Vagina (tissue), 2 donors: ENCODE measurements around the gene SYNPO. TPM values are rescaled to one million over a fixed set of nuclear protein-coding genes. Genes with fewer than 3 reads are reported as not detected.

Source experiments
- DNase-seq, 2 donors: peaks; one replicate each; pipeline ENCODE4 v3.0.0-alpha.2; 2017; ENCODE audit errors: extremely low spot score in 2 of 2
- H3K27ac ChIP-seq: fragments of 200-600 bp; sonication (generic); one replicate; pipeline ENCODE4 v1.5.1; 2019
- H3K27me3 ChIP-seq: fragments of 200-600 bp; sonication (generic); one replicate; pipeline ENCODE4 v1.5.1; 2019
- H3K36me3 ChIP-seq, 2 donors: fragments of 200-600 bp; sonication (generic); one replicate each; pipeline ENCODE4 v1.5.1; 2017 to 2019
- H3K4me1 ChIP-seq: fragments of 200-600 bp; sonication (generic); one replicate; pipeline ENCODE4 v1.5.1; 2019
- H3K4me3 ChIP-seq, 2 donors: fragments of 200-600 bp; sonication (generic); 1 replicate in 1 of 2; 2 replicates in 1 of 2; pipeline ENCODE4 v1.5.1; 2016 to 2019
- H3K9me3 ChIP-seq: fragments of 200-600 bp; sonication (generic); one replicate; pipeline ENCODE4 v1.5.1; 2019
- POLR2A ChIP-seq, 2 donors: fragments of 450-650 bp; IDR thresholded peaks; one replicate each; pipeline ENCODE4 v1.6.1; 2017; ENCODE audit warnings: antibody characterized with exemption in 2 of 2, mild to moderate bottlenecking in 2 of 2, moderate library complexity in 2 of 2
- POLR2AphosphoS5 ChIP-seq, 2 donors: sonication (generic); formaldehyde crosslinking; IDR thresholded peaks; one replicate each; pipeline ENCODE4 v1.9.0; 2017; ENCODE audit warnings: antibody characterized with exemption in 2 of 2, mild to moderate bottlenecking in 2 of 2, low read depth in 1 of 2; ENCODE audit not compliant: insufficient read depth in 1 of 2
- intact Hi-C: fragments of 100-400 bp; cut with DNase I; formaldehyde crosslinking; loops from one replicate; pipeline ENCODE4 v1.15.1; 2023
- total RNA-seq: library from RNA; depleted of rRNA; stranded (reverse); fragments of >200 nt; gene quantifications from one replicate; pipeline ENCODE4 v1.2.3, GENCODE V29; 2016
- TF ChIP-seq, protein P1 (sequence below), 3 experiments: fragments of 450-650 bp in 2 of 3; fragments of 200-600 bp in 1 of 3; sonication (generic) in 1 of 3; IDR thresholded peaks; one replicate each; pipeline ENCODE4 v1.5.1; 2017 to 2019; ENCODE audit warnings: antibody characterized with exemption in 3 of 3, mild to moderate bottlenecking in 2 of 3, moderate library complexity in 2 of 3

SYNPO gene, protein sequence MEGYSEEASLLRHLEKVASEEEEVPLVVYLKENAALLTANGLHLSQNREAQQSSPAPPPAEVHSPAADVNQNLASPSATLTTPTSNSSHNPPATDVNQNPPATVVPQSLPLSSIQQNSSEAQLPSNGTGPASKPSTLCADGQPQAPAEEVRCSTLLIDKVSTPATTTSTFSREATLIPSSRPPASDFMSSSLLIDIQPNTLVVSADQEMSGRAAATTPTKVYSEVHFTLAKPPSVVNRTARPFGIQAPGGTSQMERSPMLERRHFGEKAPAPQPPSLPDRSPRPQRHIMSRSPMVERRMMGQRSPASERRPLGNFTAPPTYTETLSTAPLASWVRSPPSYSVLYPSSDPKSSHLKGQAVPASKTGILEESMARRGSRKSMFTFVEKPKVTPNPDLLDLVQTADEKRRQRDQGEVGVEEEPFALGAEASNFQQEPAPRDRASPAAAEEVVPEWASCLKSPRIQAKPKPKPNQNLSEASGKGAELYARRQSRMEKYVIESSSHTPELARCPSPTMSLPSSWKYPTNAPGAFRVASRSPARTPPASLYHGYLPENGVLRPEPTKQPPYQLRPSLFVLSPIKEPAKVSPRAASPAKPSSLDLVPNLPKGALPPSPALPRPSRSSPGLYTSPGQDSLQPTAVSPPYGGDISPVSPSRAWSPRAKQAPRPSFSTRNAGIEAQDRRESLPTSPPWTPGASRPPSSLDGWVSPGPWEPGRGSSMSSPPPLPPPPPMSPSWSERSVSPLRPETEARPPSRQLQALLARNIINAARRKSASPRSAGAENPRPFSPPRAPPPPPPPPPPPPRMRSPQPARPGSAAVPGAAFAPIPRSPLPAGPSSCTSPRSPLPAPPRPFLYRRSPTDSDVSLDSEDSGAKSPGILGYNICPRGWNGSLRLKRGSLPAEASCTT
- total RNA-seq, result 16.7 TPM

DNA sequence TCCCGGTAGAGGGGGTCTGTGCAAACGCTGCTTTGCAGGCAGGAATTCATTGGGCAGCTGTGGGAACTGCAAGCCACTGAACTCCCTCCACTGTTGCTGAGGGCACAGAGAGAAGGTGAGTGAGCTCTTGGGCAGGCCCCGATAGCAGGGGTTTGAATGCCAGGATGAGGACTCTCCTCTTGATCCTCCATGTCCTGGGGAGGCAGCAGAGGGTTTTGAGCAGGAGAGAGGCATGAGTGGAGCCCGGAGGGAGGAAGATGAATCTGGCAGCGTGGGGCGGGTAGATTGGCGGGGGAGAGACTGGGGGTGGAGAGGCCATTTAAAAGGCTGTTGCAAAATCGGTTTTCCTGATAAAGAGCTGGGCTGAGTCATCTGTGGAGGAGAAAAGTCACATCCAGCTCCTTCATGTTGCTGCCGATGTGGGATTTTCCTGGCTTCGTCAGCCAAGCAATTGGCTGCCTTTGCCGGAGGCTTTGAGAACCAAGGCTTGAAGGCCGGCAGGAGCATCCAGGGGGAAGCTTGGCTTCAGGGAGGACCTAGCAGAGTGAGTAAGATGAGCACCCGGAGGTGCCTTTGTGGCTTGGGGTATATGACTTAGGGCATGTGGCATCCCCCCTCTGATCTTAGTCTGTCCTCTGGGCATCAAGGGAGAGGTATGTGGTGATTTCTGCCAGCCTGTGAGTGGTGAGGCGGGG, at the start of gene SYNPO:
TSS of gene SYNPO (plus strand) at position 350 of the 695 bp plus-strand sequence. CDS start 7,616 bp downstream, outside the sequence.
- H3K27me3 ChIP-seq, result no peaks in the 10 kb centered on the region
- peak in 1 of 2 donors; percentile 97 for DNase-seq
- H3K36me3 ChIP-seq, result no peaks in the 10 kb centered on the region
- intact Hi-C loops, result no loop called here
- H3K9me3 ChIP-seq, result no peaks in the 10 kb centered on the region
- peak; percentile 78 to 83 for TF ChIP-seq POLR2AphosphoS5 (IDR thresholded peaks at IDR 0.05; ENCODE audit: insufficient read depth in 1 of 2, low read depth in 1 of 2)
- TF ChIP-seq, protein P1, sequence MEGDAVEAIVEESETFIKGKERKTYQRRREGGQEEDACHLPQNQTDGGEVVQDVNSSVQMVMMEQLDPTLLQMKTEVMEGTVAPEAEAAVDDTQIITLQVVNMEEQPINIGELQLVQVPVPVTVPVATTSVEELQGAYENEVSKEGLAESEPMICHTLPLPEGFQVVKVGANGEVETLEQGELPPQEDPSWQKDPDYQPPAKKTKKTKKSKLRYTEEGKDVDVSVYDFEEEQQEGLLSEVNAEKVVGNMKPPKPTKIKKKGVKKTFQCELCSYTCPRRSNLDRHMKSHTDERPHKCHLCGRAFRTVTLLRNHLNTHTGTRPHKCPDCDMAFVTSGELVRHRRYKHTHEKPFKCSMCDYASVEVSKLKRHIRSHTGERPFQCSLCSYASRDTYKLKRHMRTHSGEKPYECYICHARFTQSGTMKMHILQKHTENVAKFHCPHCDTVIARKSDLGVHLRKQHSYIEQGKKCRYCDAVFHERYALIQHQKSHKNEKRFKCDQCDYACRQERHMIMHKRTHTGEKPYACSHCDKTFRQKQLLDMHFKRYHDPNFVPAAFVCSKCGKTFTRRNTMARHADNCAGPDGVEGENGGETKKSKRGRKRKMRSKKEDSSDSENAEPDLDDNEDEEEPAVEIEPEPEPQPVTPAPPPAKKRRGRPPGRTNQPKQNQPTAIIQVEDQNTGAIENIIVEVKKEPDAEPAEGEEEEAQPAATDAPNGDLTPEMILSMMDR (IDR thresholded peaks at IDR 0.05), result no peak
- peak within 1 kb of the TSS; percentile 91 for H3K27ac ChIP-seq
- peak within 1 kb of the TSS; percentile 17 to 35 for H3K4me3 ChIP-seq
- H3K4me1 ChIP-seq, result peaks cover 97% of the 10 kb centered on the region

DNA sequence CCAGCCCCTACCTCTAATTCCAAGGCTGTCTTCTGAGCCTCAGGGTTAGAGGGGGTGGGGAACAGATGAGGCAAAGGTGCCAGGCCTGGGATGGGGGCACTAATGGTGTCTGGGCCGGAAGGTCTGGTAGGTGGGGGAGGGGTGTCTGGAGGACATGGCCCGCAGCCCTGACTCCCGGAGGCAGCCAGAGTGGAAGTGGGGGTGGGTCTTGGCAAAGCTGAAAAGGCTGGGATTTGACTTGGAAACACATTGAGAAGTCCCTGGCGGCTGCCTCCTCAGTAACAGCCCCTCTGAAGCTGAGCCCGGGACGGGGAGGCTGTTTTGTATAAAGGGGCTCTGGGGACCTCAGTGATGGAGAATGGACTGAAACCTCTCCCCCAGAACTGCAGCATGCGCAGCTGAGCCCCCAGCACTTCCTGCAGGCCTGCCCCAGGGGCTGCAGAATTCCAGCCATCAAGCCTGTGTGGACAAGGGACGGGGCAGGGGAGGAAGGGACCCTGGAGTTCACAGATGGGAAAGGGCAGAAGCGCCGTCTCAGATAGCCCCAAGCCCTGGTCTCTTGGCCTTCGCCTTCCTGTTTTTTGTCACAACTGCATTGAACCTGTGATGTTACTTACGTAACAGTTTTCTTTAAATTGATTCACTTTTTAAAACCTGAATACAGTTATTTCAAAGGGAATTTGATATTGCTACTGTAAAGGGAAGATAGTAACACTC, 49.3 kb upstream of the SYNPO start:
- H3K27ac ChIP-seq, result peak overlapping the region; percentile 64
- H3K36me3 ChIP-seq, result no peaks in the 10 kb centered on the region
- H3K27me3 ChIP-seq, result no peaks in the 10 kb centered on the region
- TF ChIP-seq POLR2A (IDR thresholded peaks at IDR 0.05) (no peak), POLR2AphosphoS5 (IDR thresholded peaks at IDR 0.05; ENCODE audit: insufficient read depth in 1 of 2, low read depth in 1 of 2) (no peak)
- TF ChIP-seq, protein P1 (IDR thresholded peaks at IDR 0.05), result no peak
- intact Hi-C loops, result loop anchor here (2.0 kb wide), 1 partner anchor 66 kb away; no protein-coding TSS in a partner anchor
- peaks cover 34% of the 10 kb centered on the region for H3K4me1 ChIP-seq
- no peak for DNase-seq
- H3K4me3 ChIP-seq, result no peak overlapping the region
- H3K9me3 ChIP-seq, result no peaks in the 10 kb centered on the region

DNA sequence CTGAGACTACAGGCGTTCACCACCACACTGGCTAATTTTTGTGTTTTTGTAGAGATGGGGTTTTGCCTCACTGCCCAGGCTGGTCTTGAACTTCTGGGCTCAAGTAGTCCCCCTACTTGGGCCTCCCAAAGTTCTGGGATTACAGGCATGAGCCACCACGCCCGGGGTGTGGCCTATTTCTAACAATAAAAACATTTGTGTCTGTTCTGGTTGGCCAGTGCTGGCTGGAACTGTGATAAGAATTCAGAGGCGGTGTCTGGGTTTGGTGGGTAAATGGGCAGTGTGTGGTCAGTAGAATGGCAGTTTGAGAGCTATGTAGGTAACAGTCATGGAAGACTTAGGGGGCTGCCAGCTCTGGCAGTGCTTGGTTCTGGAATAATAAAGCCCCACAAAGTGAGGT, 46.9 kb upstream of the SYNPO start:
- TF ChIP-seq, protein P1 (IDR thresholded peaks at IDR 0.05), result no peak
- TF ChIP-seq POLR2AphosphoS5 (IDR thresholded peaks at IDR 0.05; ENCODE audit: insufficient read depth in 1 of 2, low read depth in 1 of 2), result no peak
- TF ChIP-seq POLR2A (IDR thresholded peaks at IDR 0.05), result no peak
- Histone ChIP-seq H3K36me3 (no peaks in the 10 kb centered on the region), H3K27ac (peak overlapping the region; percentile 29), H3K9me3 (no peaks in the 10 kb centered on the region), H3K4me3 (no peak overlapping the region), H3K27me3 (no peaks in the 10 kb centered on the region), H3K4me1 (peaks cover 38% of the 10 kb centered on the region)
- intact Hi-C loops, result no loop called here
- no peak for DNase-seq

DNA sequence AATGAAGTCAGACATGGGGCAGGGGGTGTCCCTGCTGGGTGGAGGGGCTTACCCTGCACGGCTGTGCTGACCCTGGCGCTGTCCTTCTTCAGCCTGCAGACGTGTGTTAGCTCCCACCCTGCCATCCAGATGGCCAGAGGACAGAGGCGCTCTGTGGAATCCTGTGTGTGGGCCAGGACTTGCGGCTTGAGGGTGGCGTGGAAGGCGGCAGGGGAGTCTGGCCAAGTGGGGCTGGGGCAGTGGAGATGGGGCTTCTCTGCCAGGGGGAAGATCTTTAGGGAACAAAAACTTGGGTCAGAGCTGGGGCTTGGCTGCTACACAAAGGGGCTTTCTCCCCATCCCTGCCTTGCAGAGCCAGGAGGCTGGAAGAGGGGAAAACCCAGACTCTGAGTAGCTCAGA, 46.5 kb upstream of the SYNPO start:
- no peaks in the 10 kb centered on the region for H3K27me3 ChIP-seq
- H3K4me1 ChIP-seq, result peaks cover 41% of the 10 kb centered on the region
- H3K9me3 ChIP-seq, result no peaks in the 10 kb centered on the region
- intact Hi-C loops, result no loop called here
- H3K27ac ChIP-seq, result peak overlapping the region; percentile 29
- no peak for DNase-seq
- TF ChIP-seq POLR2AphosphoS5 (IDR thresholded peaks at IDR 0.05; ENCODE audit: insufficient read depth in 1 of 2, low read depth in 1 of 2) (no peak), POLR2A (IDR thresholded peaks at IDR 0.05) (no peak)
- TF ChIP-seq, protein P1 (IDR thresholded peaks at IDR 0.05), result no peak
- H3K4me3 ChIP-seq, result no peak overlapping the region
- no peaks in the 10 kb centered on the region for H3K36me3 ChIP-seq
